GDM1 (cell line): Measurements from ENCODE around the gene PRDM1.
"Not testable (repeated sequence)": the region's sequence is repeated elsewhere in the genome, so short reads cannot be mapped to it uniquely, and the experiment has no call there.

ENCODE experiments used
- DNase-seq: peaks from one replicate; lab custom pipeline; 2025; lab: John Stamatoyannopoulos, UW

PRDM1 gene

DNA sequence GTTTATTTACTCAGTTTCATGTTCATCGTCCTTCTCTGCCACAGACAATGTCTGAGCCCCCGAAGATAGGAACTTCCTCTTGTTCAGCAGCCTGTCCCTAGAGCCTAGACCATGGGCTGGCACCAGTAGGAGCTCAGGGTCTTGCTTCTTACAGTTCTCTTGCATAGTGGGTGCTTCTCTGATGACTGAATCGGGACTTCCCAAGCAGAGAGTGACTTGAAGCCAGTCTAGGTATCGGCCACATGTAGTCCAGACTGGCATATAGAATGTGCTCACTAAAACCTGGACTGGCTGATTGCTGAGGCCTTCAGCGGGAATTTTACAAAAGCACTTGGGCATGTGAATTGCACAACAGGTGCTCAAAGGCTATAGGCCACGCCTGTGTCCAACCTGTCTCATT, 52.0 kb downstream of the PRDM1 start:
- no peak for DNase-seq

DNA sequence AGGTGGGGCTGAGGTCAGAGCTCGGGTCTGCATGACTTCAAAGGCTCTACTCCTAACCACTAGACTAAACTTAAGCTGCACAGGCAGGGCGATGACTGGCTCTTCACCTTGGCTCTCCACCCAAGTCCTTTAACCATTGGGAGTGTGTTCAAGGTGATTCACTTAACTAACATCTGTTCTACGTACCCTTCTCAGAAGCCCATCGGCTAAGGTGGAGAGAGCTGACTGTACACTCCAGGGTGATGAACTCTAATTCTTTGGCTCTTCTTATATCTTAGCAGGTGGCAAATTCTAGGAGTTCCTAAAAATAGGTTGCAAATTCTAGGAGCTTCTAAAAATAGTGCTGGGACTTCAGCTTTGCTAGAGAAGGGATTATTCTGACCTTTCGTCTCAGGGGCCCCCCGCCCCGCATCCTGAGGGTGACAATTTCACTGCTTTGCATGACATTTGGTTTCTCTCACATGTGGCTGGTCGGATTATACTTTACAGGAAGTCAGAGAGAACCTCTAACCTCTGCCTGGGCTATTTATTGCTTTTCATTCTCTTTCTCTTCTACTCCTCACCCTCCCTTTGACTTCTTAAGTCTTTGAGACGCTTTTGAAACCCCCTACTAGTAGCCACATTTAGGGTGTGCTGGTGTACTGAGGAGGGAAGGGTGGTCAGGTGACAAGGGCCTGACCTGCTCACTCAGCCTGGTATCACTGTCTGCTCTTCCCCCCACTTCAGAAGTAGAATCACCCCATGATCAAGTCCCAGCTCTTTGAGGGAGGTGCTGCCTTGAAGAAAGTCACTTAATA, 55.5 kb downstream of the PRDM1 start:
- no peak for DNase-seq

DNA sequence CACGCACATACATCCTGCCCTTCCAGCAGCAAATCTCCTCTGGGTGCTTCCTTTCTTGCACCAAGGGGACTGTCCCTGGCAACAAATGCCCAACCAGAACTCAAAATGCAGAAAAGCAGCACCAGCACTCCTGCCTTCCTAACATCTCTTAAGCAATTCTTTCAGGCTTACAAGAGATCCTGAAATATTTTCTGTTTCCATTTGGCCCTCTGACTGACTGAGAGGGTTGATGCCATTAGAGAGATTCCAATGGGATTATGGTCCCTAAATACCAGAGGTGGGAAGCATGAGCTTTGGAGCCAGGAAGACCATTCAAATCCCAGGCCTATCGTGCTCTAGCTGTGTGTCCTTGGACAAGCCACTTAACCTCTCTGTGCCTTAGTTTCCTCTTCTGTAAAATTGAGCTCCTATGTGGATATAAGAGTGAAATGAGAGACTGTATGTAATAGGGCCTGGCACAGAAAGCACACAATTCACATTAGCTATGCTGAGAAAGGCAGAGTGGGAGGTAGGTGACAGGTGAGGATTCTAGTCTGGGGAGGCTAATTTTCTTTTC, 56.8 kb downstream of the PRDM1 start:
- no peak for DNase-seq

DNA sequence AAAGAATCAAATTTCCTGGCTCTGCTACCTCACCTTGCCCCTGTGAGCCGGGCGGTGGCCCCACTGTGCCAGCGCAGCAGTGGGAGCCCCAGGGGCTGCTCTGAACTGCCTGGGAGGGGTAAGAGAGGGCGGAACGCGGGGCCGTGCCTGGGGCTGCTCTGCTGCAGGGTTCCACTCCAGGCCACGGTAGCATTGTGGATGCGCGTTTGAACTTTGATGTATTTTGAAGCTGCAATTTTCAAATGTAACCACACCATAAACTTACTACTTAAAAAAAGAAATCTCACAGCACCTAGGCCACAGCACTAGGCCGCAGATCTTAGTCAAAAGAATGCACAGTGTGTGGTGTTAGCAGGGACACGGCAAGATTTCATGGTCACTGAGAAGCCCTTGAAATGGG, 57.5 kb downstream of the PRDM1 start:
- DNase-seq = no peak

DNA sequence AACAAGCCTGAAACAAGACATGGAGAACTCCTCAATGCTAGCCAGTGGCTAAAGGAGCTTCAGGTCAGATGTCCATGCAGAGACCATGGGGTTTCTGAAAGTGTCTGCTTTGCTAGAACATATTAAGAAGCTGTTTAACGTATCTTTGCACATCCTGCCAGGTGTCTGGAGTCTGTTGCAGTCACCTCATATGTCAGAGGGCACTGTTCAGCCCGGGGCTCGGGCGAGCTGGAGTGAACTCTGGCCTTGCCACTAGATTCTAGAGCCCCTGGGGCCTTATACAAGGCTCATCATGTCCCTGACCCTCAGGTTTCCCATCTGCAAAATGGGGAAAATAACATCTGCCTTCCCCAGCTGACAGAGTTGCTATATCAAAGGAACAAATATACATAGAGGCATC, 59.0 kb downstream of the PRDM1 start:
- DNase-seq = no peak

DNA sequence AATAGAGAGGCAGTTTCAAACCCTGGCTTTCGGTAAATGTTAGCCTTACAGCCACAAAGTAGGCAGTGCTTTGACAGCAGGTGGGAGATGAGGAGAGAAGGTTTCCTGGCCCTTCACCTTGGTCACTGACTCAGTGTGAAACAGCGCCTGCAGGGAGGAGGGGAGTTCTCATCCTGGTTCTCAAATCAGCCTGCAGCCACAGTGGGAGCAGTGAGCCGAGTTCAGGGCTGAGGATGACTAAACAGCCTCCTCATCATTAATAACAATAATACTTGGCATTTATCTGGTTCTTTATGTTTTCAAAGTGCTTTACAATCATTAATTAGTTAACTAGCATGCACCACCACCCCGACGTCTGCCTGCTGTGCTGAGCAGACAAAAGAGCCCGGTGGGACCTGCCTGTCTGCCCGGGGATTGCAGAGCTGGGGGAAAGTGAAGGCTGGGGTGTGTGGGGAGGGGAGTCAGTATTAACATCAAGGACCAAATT, 59.6 kb downstream of the PRDM1 start:
- no peak for DNase-seq

DNA sequence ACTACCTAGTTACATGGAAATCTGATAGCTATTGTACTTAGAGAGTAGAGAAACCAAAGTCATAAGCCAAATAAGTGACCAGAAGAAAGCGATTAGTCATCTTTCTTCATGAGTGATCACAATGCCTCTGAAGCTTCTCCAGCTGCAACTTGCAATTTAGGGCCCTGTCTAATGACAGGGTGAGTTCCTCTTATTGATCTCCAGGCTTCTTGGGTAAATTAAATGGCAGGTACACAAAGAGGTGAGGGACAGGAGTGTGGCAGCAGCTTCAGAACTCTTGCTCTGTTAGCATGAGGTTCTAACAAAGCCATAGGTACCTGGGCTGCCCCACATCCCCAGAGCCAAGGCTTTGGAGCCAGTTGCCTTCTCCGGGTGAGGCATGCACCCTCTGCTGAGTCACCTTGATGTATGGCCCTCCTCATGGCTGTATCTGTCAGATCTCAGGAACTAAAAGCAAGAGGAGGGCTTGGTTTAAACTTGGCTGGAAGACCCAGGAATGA, 60.8 kb downstream of the PRDM1 start:
- DNase-seq = no peak

DNA sequence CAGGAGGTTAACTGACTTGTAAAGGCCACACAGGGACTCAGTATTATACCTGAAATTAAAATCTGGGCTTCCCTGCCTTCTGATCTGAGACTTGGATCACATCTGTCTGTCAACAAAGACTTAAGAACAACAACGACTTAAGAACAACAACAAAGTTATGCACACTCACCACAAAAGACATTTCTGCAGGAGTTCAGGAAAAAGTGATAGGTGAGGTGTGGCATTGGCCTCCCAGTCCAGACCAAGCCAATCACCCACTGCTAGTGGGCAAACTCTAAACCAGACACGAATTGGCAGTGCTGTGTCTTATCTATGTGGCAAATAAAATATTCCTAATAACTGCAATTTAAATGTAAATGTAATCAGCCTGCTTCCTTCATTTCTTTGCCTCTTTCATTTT, 61.3 kb downstream of the PRDM1 start:
- no peak for DNase-seq

DNA sequence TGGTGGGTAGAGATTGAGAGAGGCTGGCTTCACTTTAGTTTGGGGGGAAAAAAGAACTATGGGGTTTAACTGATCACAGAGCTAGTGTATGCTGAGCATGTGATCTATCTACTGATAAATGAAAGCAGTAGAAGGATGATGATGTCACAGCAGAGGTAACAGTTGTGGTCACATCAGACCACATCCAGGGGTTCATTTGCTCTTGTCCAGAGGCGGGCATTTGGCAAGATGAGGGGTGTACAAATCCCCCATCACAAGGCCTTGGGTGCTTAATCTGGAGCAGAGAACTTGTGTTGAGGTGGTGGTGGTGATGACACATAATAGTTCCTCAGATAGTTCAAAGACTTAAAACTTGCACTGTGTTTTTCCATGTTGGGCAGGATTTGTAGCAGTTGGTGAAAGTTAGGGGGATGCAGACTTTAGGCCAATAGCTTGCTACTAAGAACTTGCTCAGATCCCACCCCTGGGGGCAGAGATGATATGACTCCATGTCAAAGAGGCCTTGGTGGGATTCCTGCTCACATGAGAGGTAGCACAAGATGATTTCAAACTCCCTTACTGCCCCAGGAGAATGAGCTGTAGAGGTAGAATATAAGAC, 63.4 kb downstream of the PRDM1 start:
- DNase-seq = no peak

DNA sequence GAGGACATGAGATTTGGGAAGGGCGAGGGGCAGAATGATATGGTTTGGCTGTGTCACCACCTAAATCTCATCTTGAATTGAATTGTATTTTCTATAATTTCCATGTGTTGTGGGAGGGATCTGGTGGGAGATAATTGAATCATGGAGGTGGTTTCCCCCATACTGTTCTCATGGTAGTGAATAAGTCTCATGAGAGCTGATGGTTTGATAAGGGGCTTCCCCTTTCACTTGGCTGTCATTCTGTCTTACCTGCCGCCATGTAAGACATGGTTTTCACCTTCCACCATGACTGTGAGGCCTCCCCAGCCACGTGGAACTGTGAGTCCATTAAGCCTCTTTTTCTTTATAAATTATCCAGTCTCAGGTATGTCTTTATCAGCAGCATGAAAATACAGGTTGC, 66.3 kb downstream of the PRDM1 start:
- DNase-seq = not testable (repeated sequence)

DNA sequence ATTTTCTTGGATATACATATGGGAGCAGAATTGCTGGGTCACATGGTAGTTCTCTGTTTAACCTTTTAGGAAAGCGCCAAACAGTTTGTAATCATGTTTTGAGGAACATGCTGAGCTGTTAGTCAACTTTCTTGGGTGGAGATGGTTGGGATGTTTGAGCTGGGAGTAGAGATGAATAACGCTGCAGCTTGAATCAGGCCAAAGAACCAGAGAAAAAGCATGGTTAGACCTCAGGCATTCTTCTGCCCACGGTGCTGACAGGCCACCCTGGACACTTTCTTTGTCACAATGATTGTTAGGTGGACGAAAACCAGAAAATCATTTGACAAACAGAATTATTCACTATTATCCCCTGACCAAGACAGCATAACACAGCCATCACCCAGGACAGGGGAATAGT, 66.8 kb downstream of the PRDM1 start:
- no peak for DNase-seq

DNA sequence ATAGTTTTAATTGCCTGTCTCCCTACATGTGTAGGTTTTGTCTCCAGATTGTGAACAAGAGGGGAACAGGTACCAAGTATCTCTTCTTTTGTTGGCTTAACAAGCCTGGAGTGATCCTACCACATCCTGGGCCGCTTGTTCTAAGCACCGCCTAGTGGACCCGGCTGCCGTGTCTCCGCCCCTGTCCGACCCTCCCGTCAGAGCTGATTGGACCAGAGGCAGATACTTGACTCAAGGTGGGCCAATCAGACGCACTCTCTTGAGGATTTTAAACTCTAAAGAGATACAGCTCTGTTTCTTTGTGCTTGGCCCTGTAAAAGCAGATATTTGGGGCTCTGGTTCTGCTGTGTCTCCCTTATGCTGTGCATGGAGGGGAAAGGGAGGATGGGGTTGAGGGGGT, 68.2 kb downstream of the PRDM1 start:
- DNase-seq = no peak

DNA sequence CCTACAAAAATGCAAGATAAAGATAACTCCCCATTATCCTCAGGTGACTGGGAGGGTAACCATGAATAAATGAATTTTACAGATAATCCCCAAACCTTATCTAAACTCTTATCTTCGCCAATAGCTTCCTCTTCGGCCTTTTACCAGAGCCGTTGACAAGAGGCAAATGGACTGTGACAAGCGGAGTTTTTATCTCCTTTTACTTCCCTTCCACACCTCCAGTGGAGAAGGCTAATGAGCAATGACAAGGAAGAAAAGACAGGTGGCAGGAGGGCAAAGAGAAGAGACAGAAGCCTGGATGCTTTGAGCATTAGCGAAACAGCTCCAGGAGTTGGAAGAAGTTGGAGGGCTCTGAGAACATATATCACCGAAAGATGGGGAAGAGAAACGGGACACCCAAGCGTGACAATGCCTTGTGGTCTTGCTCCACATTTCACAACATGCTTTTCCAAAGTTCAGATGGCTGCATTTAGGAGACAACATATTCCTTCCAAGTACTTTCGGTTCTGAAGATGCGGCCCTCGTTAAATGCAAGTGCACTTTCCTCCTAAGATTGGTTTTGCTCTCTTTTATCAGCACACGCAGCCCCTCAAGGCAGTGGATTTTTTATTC, 69.2 kb downstream of the PRDM1 start:
- DNase-seq = no peak

DNA sequence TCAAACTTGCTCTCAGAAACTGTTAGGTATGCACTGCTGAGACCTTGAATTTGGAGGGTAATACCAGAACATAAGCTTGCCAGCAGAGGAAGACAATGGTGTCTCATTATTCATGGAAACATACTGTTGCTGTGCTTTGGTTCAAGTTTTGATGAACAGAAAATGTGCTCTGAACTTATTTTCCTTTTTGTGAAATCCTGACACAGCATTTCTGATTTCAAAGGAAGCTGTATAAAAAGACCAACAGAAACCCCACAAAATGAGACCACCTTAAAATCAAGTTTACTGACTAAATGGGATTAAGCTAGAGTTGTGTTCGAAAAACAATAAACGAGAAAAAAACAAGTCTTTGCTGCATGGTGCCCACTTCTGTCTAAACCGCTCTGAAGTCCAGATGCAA, 70.3 kb downstream of the PRDM1 start:
- no peak for DNase-seq

DNA sequence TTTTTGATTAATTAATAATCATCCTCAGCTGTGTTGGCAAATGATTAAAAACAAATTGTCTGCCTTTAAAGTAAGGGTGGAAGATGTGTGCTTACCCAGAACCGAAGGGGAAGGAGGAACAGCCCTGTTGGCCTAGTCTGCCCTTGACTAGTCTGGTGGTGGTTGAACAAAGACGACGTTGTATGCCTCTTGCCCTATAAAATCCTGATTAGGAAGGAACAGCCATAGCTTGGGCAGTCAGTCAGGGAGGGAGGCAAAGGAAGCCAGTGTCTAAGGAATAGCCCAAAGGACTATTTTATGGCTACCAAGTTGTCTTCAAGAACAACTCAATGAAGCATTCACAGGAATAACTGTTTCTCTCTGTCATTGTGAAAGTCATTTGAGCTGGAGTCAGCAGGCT, 70.7 kb downstream of the PRDM1 start:
- DNase-seq = no peak

DNA sequence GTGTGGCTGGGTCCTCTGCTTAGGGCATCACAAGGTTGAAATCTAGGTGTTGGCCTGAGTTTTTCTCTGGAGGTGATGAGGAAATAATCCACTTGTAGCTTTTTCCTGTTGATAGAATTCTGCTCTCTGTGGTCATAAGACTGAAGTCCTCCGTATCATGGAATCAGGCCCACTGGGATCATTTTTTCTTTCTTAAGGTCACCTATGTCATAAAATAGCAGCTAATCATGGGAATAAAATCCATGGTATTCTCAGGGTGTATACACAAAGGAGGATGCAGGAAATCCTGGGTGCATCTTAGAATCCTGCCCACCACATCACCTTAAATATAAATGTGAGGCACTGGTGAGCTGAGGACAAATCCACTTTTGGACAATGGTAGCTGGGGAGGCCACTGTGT, 72.7 kb downstream of the PRDM1 start:
- no peak for DNase-seq
